Measurements from ENCODE around the gene ITGA3. TPM values are rescaled to one million over a fixed set of nuclear protein-coding genes. Genes with fewer than 3 reads are reported as not detected.
A peak's percentile ranks its signal among the peaks of the same experiment; 100 is the strongest.

Gene ITGA3
- total RNA-seq, 1 experiment from 2014 or later, result 14.7 TPM

DNA sequence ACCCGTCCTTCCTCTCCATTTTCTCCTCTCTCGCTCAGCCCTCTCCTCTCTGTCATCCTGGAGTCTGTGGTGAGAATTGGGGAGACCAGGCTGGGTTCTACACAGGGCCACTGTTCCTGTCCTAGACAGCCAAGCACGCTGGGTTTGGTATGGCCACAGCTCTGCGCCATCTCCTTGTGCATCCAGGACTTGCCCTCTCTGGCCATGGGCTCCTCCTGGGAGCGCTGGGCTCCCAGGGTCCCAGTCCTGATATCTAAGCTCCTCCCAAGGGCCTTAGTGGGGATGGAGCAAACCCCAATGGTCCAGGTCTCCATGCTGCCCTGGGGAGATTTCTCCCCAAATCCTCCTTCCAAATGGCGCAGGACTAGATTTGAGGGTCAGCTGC lies 27.2 kb upstream of the ITGA3 start:
- ChIA-PET POLR2A (no interaction called here), CTCF (interaction anchor here (1.3 kb wide), 1 partner anchor 66 kb away, joined by 3 read pairs; no protein-coding TSS in a partner anchor)
- no peaks in the 10 kb centered on the region for H3K9me3 ChIP-seq
- no peaks in the 10 kb centered on the region for H3K4me1 ChIP-seq
- H3K4me3 ChIP-seq (ENCODE audit: low read depth, low read length), result no peak overlapping the region
- intact Hi-C loops (cut with micrococcal nuclease; ENCODE audit: unreplicated experiment), result no loop called here
- Mint-ChIP-seq H3K36me3 (ENCODE audit: insufficient read depth, unreplicated experiment) (no peaks in the 10 kb centered on the region), H3K27ac (ENCODE audit: unreplicated experiment) (peak overlapping the region; percentile 71), H3K9me3 (ENCODE audit: unreplicated experiment) (no peaks in the 10 kb centered on the region), H3K4me3 (ENCODE audit: unreplicated experiment) (no peak overlapping the region), H3K4me1 (ENCODE audit: low read depth, unreplicated experiment) (peaks cover 7% of the 10 kb centered on the region), H3K27me3 (ENCODE audit: insufficient read depth, unreplicated experiment) (no peaks in the 10 kb centered on the region)
- H3K36me3 ChIP-seq (ENCODE audit: control insufficient read depth, insufficient read depth, low read length), result no peaks in the 10 kb centered on the region
- BruUV-seq (replicated peaks), result no TSS peak
- no peaks in the 10 kb centered on the region for H3K27me3 ChIP-seq (replicated peaks; ENCODE audit: control insufficient read depth, insufficient read depth, low read length)
- no peak for DNase-seq
- TF ChIP-seq, protein P1, sequence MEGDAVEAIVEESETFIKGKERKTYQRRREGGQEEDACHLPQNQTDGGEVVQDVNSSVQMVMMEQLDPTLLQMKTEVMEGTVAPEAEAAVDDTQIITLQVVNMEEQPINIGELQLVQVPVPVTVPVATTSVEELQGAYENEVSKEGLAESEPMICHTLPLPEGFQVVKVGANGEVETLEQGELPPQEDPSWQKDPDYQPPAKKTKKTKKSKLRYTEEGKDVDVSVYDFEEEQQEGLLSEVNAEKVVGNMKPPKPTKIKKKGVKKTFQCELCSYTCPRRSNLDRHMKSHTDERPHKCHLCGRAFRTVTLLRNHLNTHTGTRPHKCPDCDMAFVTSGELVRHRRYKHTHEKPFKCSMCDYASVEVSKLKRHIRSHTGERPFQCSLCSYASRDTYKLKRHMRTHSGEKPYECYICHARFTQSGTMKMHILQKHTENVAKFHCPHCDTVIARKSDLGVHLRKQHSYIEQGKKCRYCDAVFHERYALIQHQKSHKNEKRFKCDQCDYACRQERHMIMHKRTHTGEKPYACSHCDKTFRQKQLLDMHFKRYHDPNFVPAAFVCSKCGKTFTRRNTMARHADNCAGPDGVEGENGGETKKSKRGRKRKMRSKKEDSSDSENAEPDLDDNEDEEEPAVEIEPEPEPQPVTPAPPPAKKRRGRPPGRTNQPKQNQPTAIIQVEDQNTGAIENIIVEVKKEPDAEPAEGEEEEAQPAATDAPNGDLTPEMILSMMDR (IDR thresholded peaks at IDR 0.05; ENCODE audit: insufficient read depth in 1 of 2, low read depth in 1 of 2, low read length in 1 of 2, severe bottlenecking in 1 of 2, unreplicated experiment in 1 of 2), result no peak

DNA sequence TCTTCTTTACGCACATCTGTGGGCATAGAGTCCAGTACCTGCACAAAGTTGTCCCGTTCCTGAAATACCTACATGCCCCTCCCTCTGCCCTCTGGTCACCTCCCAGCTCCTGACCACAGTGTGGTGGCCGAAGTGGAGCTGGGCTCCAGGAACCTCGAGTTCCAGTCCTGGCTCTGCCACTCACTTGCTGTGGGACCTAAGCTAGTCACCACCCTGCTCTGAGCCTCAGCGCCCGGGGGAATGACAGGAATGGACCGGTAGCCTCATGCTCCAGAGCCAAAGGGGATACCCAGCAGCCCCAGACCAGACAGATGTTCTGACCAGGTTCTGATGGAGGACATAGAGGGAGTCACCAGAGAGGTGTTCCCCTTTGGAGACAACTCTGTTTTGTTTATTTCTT lies 26.7 kb upstream of the ITGA3 start:
- H3K4me1 Mint-ChIP-seq (ENCODE audit: low read depth, unreplicated experiment), result peaks cover 12% of the 10 kb centered on the region
- Histone ChIP-seq H3K9me3 (no peaks in the 10 kb centered on the region), H3K4me3 (ENCODE audit: low read depth, low read length) (no peak overlapping the region), H3K4me1 (no peaks in the 10 kb centered on the region), H3K27me3 (replicated peaks; ENCODE audit: control insufficient read depth, insufficient read depth, low read length) (no peaks in the 10 kb centered on the region), H3K36me3 (ENCODE audit: control insufficient read depth, insufficient read depth, low read length) (no peaks in the 10 kb centered on the region)
- POLR2A ChIA-PET, result no interaction called here
- intact Hi-C loops (cut with micrococcal nuclease; ENCODE audit: unreplicated experiment), result no loop called here
- H3K9me3 Mint-ChIP-seq (ENCODE audit: unreplicated experiment), result no peaks in the 10 kb centered on the region
- no peak overlapping the region for H3K27ac Mint-ChIP-seq (ENCODE audit: unreplicated experiment)
- no peak overlapping the region for H3K4me3 Mint-ChIP-seq (ENCODE audit: unreplicated experiment)
- no peaks in the 10 kb centered on the region for H3K27me3 Mint-ChIP-seq (ENCODE audit: insufficient read depth, unreplicated experiment)
- DNase-seq, result no peak
- BruUV-seq (replicated peaks), result no TSS peak
- CTCF ChIA-PET, result interaction anchor here (0.6 to 1.3 kb wide), 2 partner anchors 65 to 268 kb away, joined by 3 read pairs; no protein-coding TSS in a partner anchor
- H3K36me3 Mint-ChIP-seq (ENCODE audit: insufficient read depth, unreplicated experiment), result no peaks in the 10 kb centered on the region
- TF ChIP-seq, protein P1 (IDR thresholded peaks at IDR 0.05; ENCODE audit: insufficient read depth in 1 of 2, low read depth in 1 of 2, low read length in 1 of 2, severe bottlenecking in 1 of 2, unreplicated experiment in 1 of 2), result no peak

DNA sequence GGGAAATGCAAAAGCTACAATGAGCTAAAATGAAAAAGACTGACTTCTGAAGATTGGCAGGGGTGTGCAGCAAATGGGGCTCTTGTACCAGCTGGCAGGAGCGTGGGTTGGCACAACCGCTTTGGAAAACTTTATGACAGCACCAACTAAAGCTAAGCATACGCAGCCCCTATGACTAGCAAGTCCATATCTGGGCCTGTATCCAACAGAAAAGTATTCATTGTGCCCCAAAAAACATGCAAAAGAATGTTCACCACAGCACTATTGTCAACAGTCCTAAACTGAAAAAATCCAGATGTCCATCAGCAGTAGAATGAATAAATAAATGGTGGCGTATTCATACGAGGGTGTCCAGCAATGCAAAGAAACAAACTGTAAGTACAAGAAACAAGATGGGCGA lies 22.6 kb upstream of the ITGA3 start:
- Mint-ChIP-seq H3K4me3 (ENCODE audit: unreplicated experiment) (no peak overlapping the region), H3K27ac (ENCODE audit: unreplicated experiment) (no peak overlapping the region), H3K36me3 (ENCODE audit: insufficient read depth, unreplicated experiment) (no peaks in the 10 kb centered on the region), H3K27me3 (ENCODE audit: insufficient read depth, unreplicated experiment) (no peaks in the 10 kb centered on the region), H3K9me3 (ENCODE audit: unreplicated experiment) (no peaks in the 10 kb centered on the region), H3K4me1 (ENCODE audit: low read depth, unreplicated experiment) (peaks cover 21% of the 10 kb centered on the region)
- H3K4me3 ChIP-seq (ENCODE audit: low read depth, low read length), result no peak overlapping the region
- TF ChIP-seq, protein P1 (IDR thresholded peaks at IDR 0.05; ENCODE audit: insufficient read depth in 1 of 2, low read depth in 1 of 2, low read length in 1 of 2, severe bottlenecking in 1 of 2, unreplicated experiment in 1 of 2), result no peak
- ChIA-PET POLR2A (no interaction called here), CTCF (interaction anchor here (0.6 kb wide), 1 partner anchor 467 kb away, joined by 3 read pairs; no protein-coding TSS in a partner anchor)
- H3K9me3 ChIP-seq, result no peaks in the 10 kb centered on the region
- BruUV-seq (replicated peaks), result no TSS peak
- intact Hi-C loops (cut with micrococcal nuclease; ENCODE audit: unreplicated experiment), result no loop called here
- no peak for DNase-seq
- no peaks in the 10 kb centered on the region for H3K36me3 ChIP-seq (ENCODE audit: control insufficient read depth, insufficient read depth, low read length)
- H3K4me1 ChIP-seq, result peaks cover 6% of the 10 kb centered on the region; the same call in 1 of the 2 replicates
- H3K27me3 ChIP-seq (replicated peaks; ENCODE audit: control insufficient read depth, insufficient read depth, low read length), result no peaks in the 10 kb centered on the region

All from Caco-2 (cell line).